GM12872 (cell line): ENCODE results near the gene SCARB1.

Source experiments
- CTCF ChIP-seq: IDR thresholded peaks from 3 replicates; pipeline ENCODE4 v1.5.1; 2011; ENCODE audit warnings: low read depth, mild to moderate bottlenecking, low read length, moderate library complexity; ENCODE audit not compliant: insufficient read depth

Gene SCARB1

GRCh38 chr12:124866883-124867400, 3.3 kb upstream of the SCARB1 start:
- TF ChIP-seq CTCF: no peak

- no peak for TF ChIP-seq CTCF
Observed at GRCh38 chr12:124866195-124866882, 2.7 kb upstream of the SCARB1 start.

- no peak for TF ChIP-seq CTCF
Observed at GRCh38 chr12:124865728-124866127, 2.1 kb upstream of the SCARB1 start.

- TF ChIP-seq CTCF: no peak
Observed at GRCh38 chr12:124864326-124864752, 675 bp upstream of the SCARB1 start.

GRCh38 chr12:124862768-124863415, 772 bp downstream of the SCARB1 start:
- no peak for TF ChIP-seq CTCF

- no peak for TF ChIP-seq CTCF
Observed at GRCh38 chr12:124861898-124862676, 1.6 kb downstream of the SCARB1 start.

GRCh38 chr12:124861492-124861891, 2.2 kb downstream of the SCARB1 start:
- no peak for TF ChIP-seq CTCF
